Erythroblast (primary cell): ENCODE measurements around the gene THSD4.

Experiments
- GATA1 ChIP-seq: IDR thresholded peaks from 2 replicates; pipeline ENCODE4 v1.6.1; 2011; ENCODE audit warnings: low read depth, mild to moderate bottlenecking, control low read depth, low read length, moderate library complexity
- POLR2A ChIP-seq: IDR thresholded peaks from 2 replicates; pipeline ENCODE4 v1.6.1; 2011; ENCODE audit warnings: mild to moderate bottlenecking, low read length

GRCh38 chr15:71302861-71303410, 187.7 kb downstream of the THSD4 start:
- TF ChIP-seq POLR2A, result no peak
- no peak for TF ChIP-seq GATA1
